ENCODE measurements around the gene OR6A2. TPM values are rescaled to one million over a fixed set of nuclear protein-coding genes. Genes with fewer than 3 reads are reported as not detected.

OR6A2 gene
- total and polyA plus RNA-seq, 2 of the 8 experiments (the other 6 are each of a cell fraction or from before 2014, with no cell fraction given) = 0.14 to 0.20 TPM

GRCh38 chr11:6794639-6795038 lies 4.8 kb downstream of the OR6A2 start:
- no peak overlapping the region for H3K4me3 ChIP-seq (ENCODE audit: extremely low read depth in 1 of 4, insufficient read depth in 2 of 4, low read depth in 3 of 4, low read length in 4 of 4)
- no peak overlapping the region for H3K4ac ChIP-seq (replicated peaks; ENCODE audit: insufficient read length, low read depth, low read length)
- no peaks in the 10 kb centered on the region for H3K4me1 ChIP-seq (replicated peaks in 1 of 4; ENCODE audit: control insufficient read depth in 3 of 4, insufficient read depth in 4 of 4, low read length in 3 of 4)
- H3K4me2 ChIP-seq (ENCODE audit: insufficient read depth in 1 of 2, low read depth in 2 of 2, low read length in 2 of 2) = no peak overlapping the region
- H3K79me2 ChIP-seq (ENCODE audit: control insufficient read depth in 1 of 2, insufficient read depth in 2 of 2, low read length in 2 of 2) = no peaks in the 10 kb centered on the region
- H2BK12ac ChIP-seq (ENCODE audit: low read depth, low read length) = no peak overlapping the region
- H3K23ac ChIP-seq (ENCODE audit: insufficient read length) = no peak overlapping the region
- H2BK5ac ChIP-seq (ENCODE audit: low read depth, low read length) = no peak overlapping the region
- no peak overlapping the region for H4K91ac ChIP-seq (replicated peaks; ENCODE audit: insufficient read length, low read length)
- no peak overlapping the region for H2AK5ac ChIP-seq (ENCODE audit: low read depth, low read length)
- no peaks in the 10 kb centered on the region for H3K27me3 ChIP-seq (replicated peaks in 1 of 4; ENCODE audit: control insufficient read depth in 3 of 4, extremely low read depth in 1 of 4, insufficient read depth in 3 of 4, low read length in 3 of 4)
- no peak overlapping the region for H3K14ac ChIP-seq (ENCODE audit: insufficient read length)
- H3K79me1 ChIP-seq (ENCODE audit: low read depth, low read length) = no peaks in the 10 kb centered on the region
- H2AFZ ChIP-seq (ENCODE audit: low read length) = no peak overlapping the region
- no peaks in the 10 kb centered on the region for H3K23me2 ChIP-seq (ENCODE audit: low read depth, low read length)
- H3K27ac ChIP-seq (ENCODE audit: low read depth, low read length) = no peak overlapping the region
- no peak for DNase-seq (ENCODE audit: low read depth in 1 of 2, low spot score in 2 of 2)
- no peak overlapping the region for H4K8ac ChIP-seq (ENCODE audit: extremely low read depth, insufficient read depth, low read length)
- no peak overlapping the region for H4K5ac ChIP-seq (ENCODE audit: insufficient read length, low read depth, low read length)
- H2BK15ac ChIP-seq (ENCODE audit: low read length) = no peak overlapping the region
- H4K20me1 ChIP-seq (replicated peaks in 1 of 2; ENCODE audit: control insufficient read depth in 1 of 2, insufficient read depth in 2 of 2, low read length in 2 of 2) = no peaks in the 10 kb centered on the region
- H3K9ac ChIP-seq (replicated peaks in 1 of 4; ENCODE audit: extremely low read depth in 1 of 4, low read depth in 3 of 4, low read length in 3 of 4) = no peak overlapping the region
- peaks cover 0 to 1% of the 10 kb centered on the region in 2 experiments; a peak in 1 of 4 replicates for H3K9me3 ChIP-seq (ENCODE audit: insufficient read depth in 2 of 2, low read depth in 1 of 2, low read length in 1 of 2)
- ChIA-PET CTCF (ENCODE audit: partially characterized antibody) (interaction anchor here (2.6 to 4.2 kb wide), 2 partner anchors 18 to 39 kb away, joined by 9 to 22 read pairs; no protein-coding TSS in a partner anchor), POLR2A (ENCODE audit: partially characterized antibody) (no interaction called here)
- no peak for FAIRE-seq
- H2BK20ac ChIP-seq (ENCODE audit: low read length) = no peak overlapping the region
- no peak overlapping the region for H2BK120ac ChIP-seq (replicated peaks; ENCODE audit: low read depth, low read length)
- no peak overlapping the region for H3K56ac ChIP-seq (replicated peaks; ENCODE audit: insufficient read length, low read depth, low read length)
- WGBS, 2 experiments (ENCODE audit: extremely low coverage in 1 of 2, insufficient coverage in 1 of 2, insufficient read length in 1 of 2, insufficient replicate concordance in 2 of 2, low coverage in 1 of 2, low lambda C conversion rate in 2 of 2, missing lambda C conversion rate in 1 of 2) = 92% methylated on average over 4 of the region's 4 CpGs; no CpG with 5 or more reads in 1 of the 2 experiments
- no peaks in the 10 kb centered on the region for H3K36me3 ChIP-seq (ENCODE audit: control insufficient read depth in 2 of 4, insufficient read depth in 4 of 4, low read length in 3 of 4)
- H3K18ac ChIP-seq (ENCODE audit: extremely low read depth, low read length) = no peak overlapping the region
- TF ChIP-seq HDAC2 (IDR thresholded peaks at IDR 0.05; ENCODE audit: borderline replicate concordance in 1 of 2, low read depth in 2 of 2, low read length in 2 of 2) = no peak
- TF ChIP-seq CHD2 (IDR thresholded peaks at IDR 0.05; ENCODE audit: low read length) = no peak
- TF ChIP-seq RNF2 (IDR thresholded peaks at IDR 0.05; ENCODE audit: borderline replicate concordance, low read depth, low read length, missing control alignments, poor library complexity, severe bottlenecking) = no peak
- TF ChIP-seq CTBP2 (IDR thresholded peaks at IDR 0.05; ENCODE audit: borderline replicate concordance, insufficient read depth, insufficient read length, low read length) = no peak

Measured in H1 (cell line).